ENCODE results near the gene C17orf100.

The C17orf100 gene

DNA sequence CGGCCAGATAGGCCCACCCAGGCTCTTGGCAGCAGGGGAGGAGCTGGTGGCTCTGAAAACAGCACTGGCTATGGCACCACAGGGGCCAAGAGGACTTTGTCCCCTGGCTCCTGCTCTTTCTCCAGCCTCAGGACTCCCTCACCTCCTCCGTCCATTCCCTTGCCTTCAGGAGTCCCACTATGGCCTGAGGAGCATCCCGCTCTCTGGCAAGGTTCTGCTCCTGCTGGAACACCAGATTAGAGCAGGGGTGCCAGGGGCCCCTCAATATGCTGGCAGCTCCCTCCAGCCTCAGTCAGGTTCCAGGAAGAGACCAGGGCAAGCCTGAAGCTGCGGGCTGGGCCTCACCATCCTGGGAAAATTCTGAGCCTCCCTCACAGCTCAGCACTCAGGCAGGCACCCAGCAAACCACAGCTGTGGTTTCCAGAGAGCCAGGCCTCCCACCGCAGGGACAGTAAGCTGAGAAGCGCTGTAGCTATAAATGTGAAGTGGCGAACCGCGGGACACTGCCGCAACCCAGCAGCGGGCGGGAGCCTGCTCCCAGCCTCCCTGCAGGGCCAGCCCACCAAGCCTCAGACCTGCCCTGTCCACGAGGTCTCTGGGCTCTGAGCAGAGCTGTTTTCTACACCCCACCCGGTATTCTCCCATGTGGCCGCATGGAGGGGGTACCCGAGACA lies 25.7 kb downstream of the C17orf100 start:
- H3K4me3 ChIP-seq (replicated peaks; ENCODE audit: low read depth, low read length), result no peak overlapping the region
- TF ChIP-seq, protein P1, sequence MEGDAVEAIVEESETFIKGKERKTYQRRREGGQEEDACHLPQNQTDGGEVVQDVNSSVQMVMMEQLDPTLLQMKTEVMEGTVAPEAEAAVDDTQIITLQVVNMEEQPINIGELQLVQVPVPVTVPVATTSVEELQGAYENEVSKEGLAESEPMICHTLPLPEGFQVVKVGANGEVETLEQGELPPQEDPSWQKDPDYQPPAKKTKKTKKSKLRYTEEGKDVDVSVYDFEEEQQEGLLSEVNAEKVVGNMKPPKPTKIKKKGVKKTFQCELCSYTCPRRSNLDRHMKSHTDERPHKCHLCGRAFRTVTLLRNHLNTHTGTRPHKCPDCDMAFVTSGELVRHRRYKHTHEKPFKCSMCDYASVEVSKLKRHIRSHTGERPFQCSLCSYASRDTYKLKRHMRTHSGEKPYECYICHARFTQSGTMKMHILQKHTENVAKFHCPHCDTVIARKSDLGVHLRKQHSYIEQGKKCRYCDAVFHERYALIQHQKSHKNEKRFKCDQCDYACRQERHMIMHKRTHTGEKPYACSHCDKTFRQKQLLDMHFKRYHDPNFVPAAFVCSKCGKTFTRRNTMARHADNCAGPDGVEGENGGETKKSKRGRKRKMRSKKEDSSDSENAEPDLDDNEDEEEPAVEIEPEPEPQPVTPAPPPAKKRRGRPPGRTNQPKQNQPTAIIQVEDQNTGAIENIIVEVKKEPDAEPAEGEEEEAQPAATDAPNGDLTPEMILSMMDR (IDR thresholded peaks at IDR 0.05; ENCODE audit: low read length, missing control alignments), result no peak

GRCh38 chr17:6677946-6678345 lies 26.4 kb downstream of the C17orf100 start:
- DNase-seq (ENCODE audit: low read depth), result no peak
- no peak overlapping the region for H3K4me3 ChIP-seq (replicated peaks; ENCODE audit: low read depth, low read length)
- TF ChIP-seq, protein P1 (IDR thresholded peaks at IDR 0.05; ENCODE audit: low read length, missing control alignments), result no peak

More for the DNA sequence above, 25.7 kb downstream of the C17orf100 start:
- no peak for DNase-seq (ENCODE audit: low read depth)

- DNase-seq (ENCODE audit: low read depth), result no peak
- no peak overlapping the region for H3K4me3 ChIP-seq (replicated peaks; ENCODE audit: low read depth, low read length)
- TF ChIP-seq, protein P1 (IDR thresholded peaks at IDR 0.05; ENCODE audit: low read length, missing control alignments), result no peak
Observed at GRCh38 chr17:6679241-6679640, 27.7 kb downstream of the C17orf100 start.

DNA sequence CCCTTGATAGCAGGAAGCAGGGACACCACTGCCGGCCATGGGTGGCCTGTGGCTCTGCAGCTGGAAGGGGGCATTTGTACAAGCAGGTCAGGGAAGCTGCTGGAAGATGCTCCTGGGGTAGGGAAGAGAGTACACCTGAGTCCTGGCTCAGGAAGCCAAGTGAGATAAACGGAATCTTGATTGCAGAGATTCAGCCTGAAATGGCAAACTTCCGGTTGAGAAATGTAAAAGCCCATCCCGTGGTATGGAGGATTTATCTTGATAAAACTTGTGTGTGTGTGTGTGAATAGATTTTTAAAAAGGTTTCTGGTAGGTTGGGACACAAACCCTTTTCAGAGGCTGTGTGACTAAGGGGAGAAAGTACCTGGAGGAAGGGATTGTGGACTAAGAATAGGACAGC lies 29.6 kb downstream of the C17orf100 start:
- no peak for DNase-seq (ENCODE audit: low read depth)
- H3K4me3 ChIP-seq (replicated peaks; ENCODE audit: low read depth, low read length), result no peak overlapping the region
- TF ChIP-seq, protein P1 (IDR thresholded peaks at IDR 0.05; ENCODE audit: low read length, missing control alignments), result no peak

DNA sequence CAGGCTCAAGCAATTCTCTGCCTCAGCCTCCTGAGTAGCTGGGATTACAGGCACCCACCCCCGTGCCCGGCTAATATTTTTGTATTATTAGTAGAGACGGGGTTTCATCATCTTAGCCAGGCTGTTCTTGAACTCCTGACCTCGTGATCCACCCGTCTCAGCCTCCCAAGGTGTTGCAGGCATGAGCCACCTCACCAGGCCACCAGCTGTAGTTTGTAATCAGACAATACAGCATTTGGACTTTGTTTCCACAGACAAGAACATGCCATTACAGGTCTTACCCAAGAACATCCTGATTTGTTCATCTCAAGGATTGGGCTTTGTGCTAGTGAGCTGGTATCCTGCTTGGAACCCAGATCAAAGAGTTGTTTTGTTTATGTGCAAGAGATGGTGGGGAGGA lies 30.1 kb downstream of the C17orf100 start:
- H3K4me3 ChIP-seq (replicated peaks; ENCODE audit: low read depth, low read length), result no peak overlapping the region
- TF ChIP-seq, protein P1 (IDR thresholded peaks at IDR 0.05; ENCODE audit: low read length, missing control alignments), result no peak
- no peak for DNase-seq (ENCODE audit: low read depth)

DNA sequence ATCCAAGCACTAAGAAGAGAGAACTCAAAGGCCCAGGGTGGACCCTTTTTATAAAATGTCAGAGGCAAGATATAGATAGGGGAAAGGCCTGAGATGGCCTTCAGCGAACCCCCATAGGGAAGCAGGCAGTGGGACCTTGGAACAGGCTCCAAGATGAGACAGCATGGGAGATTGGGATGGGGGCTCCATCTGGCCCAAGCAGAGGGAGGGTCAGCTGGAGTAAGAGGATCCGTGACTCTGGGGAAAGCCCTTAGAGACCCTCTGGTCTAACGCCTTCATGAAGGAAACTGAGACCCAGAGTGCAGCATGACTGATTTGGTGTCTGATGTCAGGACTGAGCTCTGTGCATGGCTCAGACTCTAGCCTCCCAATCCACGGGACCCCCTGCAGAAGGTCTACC lies 30.8 kb downstream of the C17orf100 start:
- no peak for DNase-seq (ENCODE audit: low read depth)
- H3K4me3 ChIP-seq (replicated peaks; ENCODE audit: low read depth, low read length), result no peak overlapping the region
- TF ChIP-seq, protein P1 (IDR thresholded peaks at IDR 0.05; ENCODE audit: low read length, missing control alignments), result no peak

GRCh38 chr17:6683081-6683684 lies 31.6 kb downstream of the C17orf100 start:
- DNase-seq (ENCODE audit: low read depth), result no peak
- TF ChIP-seq, protein P1 (IDR thresholded peaks at IDR 0.05; ENCODE audit: low read length, missing control alignments), result no peak
- no peak overlapping the region for H3K4me3 ChIP-seq (replicated peaks; ENCODE audit: low read depth, low read length)

Data from fibroblast of pulmonary artery (primary cell).